Type B pancreatic cell (in vitro differentiated cells): ENCODE results near the gene C15orf62. TPM values are rescaled to one million over a fixed set of nuclear protein-coding genes. Genes with fewer than 3 reads are reported as not detected.

Experiments used
- DNase-seq: peaks from one replicate; pipeline ENCODE4 v3.0.0; 2021; ENCODE audit warnings: mixed read lengths; ENCODE audit not compliant: unreplicated experiment; ENCODE audit errors: extremely low spot score
- H3K27ac Mint-ChIP-seq: 2 replicates; pipeline ENCODE4 v1.8.0; 2021; ENCODE audit warnings: mild to moderate bottlenecking, mixed read lengths
- H3K27me3 Mint-ChIP-seq: 2 replicates; pipeline ENCODE4 v1.8.0; 2021; ENCODE audit warnings: mixed read lengths
- H3K36me3 Mint-ChIP-seq: 2 replicates; pipeline ENCODE4 v1.8.0; 2021; ENCODE audit warnings: mixed read lengths
- H3K4me1 Mint-ChIP-seq: one replicate; pipeline ENCODE4 v1.8.0; 2021; ENCODE audit warnings: mixed read lengths; ENCODE audit not compliant: unreplicated experiment
- H3K4me3 Mint-ChIP-seq: 2 replicates; pipeline ENCODE4 v1.8.0; 2021; ENCODE audit warnings: mild to moderate bottlenecking, mixed read lengths
- H3K9me3 Mint-ChIP-seq: 2 replicates; pipeline ENCODE4 v1.8.0; 2021; ENCODE audit warnings: mixed read lengths
- total RNA-seq: library from RNA; stranded (reverse); gene quantifications from 2 replicates; pipeline ENCODE4 v1.2.1, GENCODE V29; 2021; ENCODE audit warnings: low replicate concordance
- TF ChIP-seq, protein P1 (sequence below): fragments of 200-600 bp; sonication (generic); conservative IDR thresholded peaks from 2 replicates; pipeline ENCODE4 v1.5.0; 2021; ENCODE audit warnings: antibody characterized with exemption, mild to moderate bottlenecking

Gene C15orf62
- total RNA-seq, 1 donor from 2014 or later = 1.1 TPM

- no peaks in the 10 kb centered on the region for H3K9me3 Mint-ChIP-seq
- no peak overlapping the region for H3K4me3 Mint-ChIP-seq
- no peak overlapping the region for H3K27ac Mint-ChIP-seq
- H3K27me3 Mint-ChIP-seq = no peaks in the 10 kb centered on the region
- peaks cover 9% of the 10 kb centered on the region for H3K36me3 Mint-ChIP-seq
- TF ChIP-seq, protein P1, sequence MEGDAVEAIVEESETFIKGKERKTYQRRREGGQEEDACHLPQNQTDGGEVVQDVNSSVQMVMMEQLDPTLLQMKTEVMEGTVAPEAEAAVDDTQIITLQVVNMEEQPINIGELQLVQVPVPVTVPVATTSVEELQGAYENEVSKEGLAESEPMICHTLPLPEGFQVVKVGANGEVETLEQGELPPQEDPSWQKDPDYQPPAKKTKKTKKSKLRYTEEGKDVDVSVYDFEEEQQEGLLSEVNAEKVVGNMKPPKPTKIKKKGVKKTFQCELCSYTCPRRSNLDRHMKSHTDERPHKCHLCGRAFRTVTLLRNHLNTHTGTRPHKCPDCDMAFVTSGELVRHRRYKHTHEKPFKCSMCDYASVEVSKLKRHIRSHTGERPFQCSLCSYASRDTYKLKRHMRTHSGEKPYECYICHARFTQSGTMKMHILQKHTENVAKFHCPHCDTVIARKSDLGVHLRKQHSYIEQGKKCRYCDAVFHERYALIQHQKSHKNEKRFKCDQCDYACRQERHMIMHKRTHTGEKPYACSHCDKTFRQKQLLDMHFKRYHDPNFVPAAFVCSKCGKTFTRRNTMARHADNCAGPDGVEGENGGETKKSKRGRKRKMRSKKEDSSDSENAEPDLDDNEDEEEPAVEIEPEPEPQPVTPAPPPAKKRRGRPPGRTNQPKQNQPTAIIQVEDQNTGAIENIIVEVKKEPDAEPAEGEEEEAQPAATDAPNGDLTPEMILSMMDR = no peak
- DNase-seq = no peak
- H3K4me1 Mint-ChIP-seq = peaks cover 12% of the 10 kb centered on the region
These were observed 43.1 kb downstream of the C15orf62 start for GRCh38 chr15:40812721-40813425.

- no peak for DNase-seq
- H3K36me3 Mint-ChIP-seq = peaks cover 9% of the 10 kb centered on the region
- H3K4me3 Mint-ChIP-seq = no peak overlapping the region
- H3K9me3 Mint-ChIP-seq = no peaks in the 10 kb centered on the region
- H3K27me3 Mint-ChIP-seq = no peaks in the 10 kb centered on the region
- H3K4me1 Mint-ChIP-seq = no peaks in the 10 kb centered on the region
- no peak overlapping the region for H3K27ac Mint-ChIP-seq
- TF ChIP-seq, protein P1 = no peak
These were observed 45.4 kb downstream of the C15orf62 start for GRCh38 chr15:40815042-40815698.

- no peaks in the 10 kb centered on the region for H3K27me3 Mint-ChIP-seq
- no peaks in the 10 kb centered on the region for H3K4me1 Mint-ChIP-seq
- TF ChIP-seq, protein P1 = no peak
- H3K4me3 Mint-ChIP-seq = no peak overlapping the region
- H3K9me3 Mint-ChIP-seq = no peaks in the 10 kb centered on the region
- no peak overlapping the region for H3K27ac Mint-ChIP-seq
- peaks cover 9% of the 10 kb centered on the region for H3K36me3 Mint-ChIP-seq
- no peak for DNase-seq
These were observed 49.3 kb downstream of the C15orf62 start for GRCh38 chr15:40819048-40819447.

DNA sequence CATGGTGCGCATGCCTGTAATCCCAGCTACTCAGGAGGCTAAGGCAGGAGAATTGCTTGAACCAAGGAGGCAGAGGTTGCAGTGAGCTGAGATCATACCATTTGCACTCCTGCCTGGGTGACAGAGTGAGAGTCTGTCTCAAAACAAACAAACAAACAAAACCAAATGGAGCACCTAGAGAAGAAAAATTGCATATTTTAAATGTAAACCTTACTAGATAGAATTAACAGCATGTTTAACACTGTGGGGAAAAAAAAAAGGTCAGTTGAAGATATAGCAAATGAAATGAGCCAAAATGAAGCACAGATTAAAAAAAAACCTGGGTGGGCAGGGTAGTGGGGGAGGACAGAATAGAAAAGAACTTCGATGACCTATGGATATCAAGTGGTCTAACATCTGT lies 51.4 kb downstream of the C15orf62 start:
- H3K27me3 Mint-ChIP-seq = no peaks in the 10 kb centered on the region

More for the DNA sequence above, 51.4 kb downstream of the C15orf62 start:
- DNase-seq = no peak
- Mint-ChIP-seq H3K27ac (no peak overlapping the region), H3K4me3 (no peak overlapping the region), H3K9me3 (no peaks in the 10 kb centered on the region), H3K4me1 (peaks cover 7% of the 10 kb centered on the region), H3K36me3 (no peaks in the 10 kb centered on the region)
- TF ChIP-seq, protein P1 = no peak

Other genes starting within 250 kb of the C15orf62 start
- gene CCDC32, start 204.9 kb upstream of the C15orf62 start, total RNA-seq = 18.4 and 21.0 TPM in 2 replicates
- 16.2 and 18.0 TPM in 2 replicates for gene RPUSD2, start 200.7 kb upstream of the C15orf62 start, total RNA-seq
- gene KNL1, start 175.7 kb upstream of the C15orf62 start, total RNA-seq = 7.6 and 21.4 TPM in 2 replicates
- gene RAD51, start 74.8 kb upstream of the C15orf62 start, total RNA-seq = 15.7 and 20.5 TPM in 2 replicates
- 30.4 and 32.0 TPM in 2 replicates for gene RMDN3, start 14.7 kb upstream of the C15orf62 start, total RNA-seq
- gene GCHFR, start 5.9 kb upstream of the C15orf62 start, total RNA-seq = 23.3 and 23.5 TPM in 2 replicates
- 31.6 and 45.0 TPM in 2 replicates for gene ZFYVE19, start 37.1 kb downstream of the C15orf62 start, total RNA-seq
- gene DNAJC17, start 37.5 kb downstream of the C15orf62 start, total RNA-seq = 23.7 and 38.3 TPM in 2 replicates
- gene PPP1R14D, start 58.7 kb downstream of the C15orf62 start, total RNA-seq = 0.70 and 1.0 TPM in 2 replicates
- 156 and 401 TPM in 2 replicates for gene SPINT1, start 74.1 kb downstream of the C15orf62 start, total RNA-seq
- gene RHOV, start 104.3 kb downstream of the C15orf62 start, total RNA-seq = 19.3 and 43.3 TPM in 2 replicates
- gene VPS18, start 124.5 kb downstream of the C15orf62 start, total RNA-seq = 25.6 and 37.2 TPM in 2 replicates
- gene DLL4, start 159.4 kb downstream of the C15orf62 start, total RNA-seq = 2.9 and 5.9 TPM in 2 replicates
- 7.8 and 12.9 TPM in 2 replicates for gene CHAC1, start 183.5 kb downstream of the C15orf62 start, total RNA-seq